ENCODE results near the gene WDR1.

Gene WDR1

GRCh38 chr4:10075158-10075863 lies 41.3 kb downstream of the WDR1 start:
- TF ChIP-seq CTCF (IDR thresholded peaks at IDR 0.05) = no peak
- Histone ChIP-seq H3K9ac (no peak overlapping the region), H3K4me1 (no peaks in the 10 kb centered on the region), H3K4me2 (ENCODE audit: low read length) (no peak overlapping the region), H3K9me3 (ENCODE audit: control insufficient read depth, low read length) (no peaks in the 10 kb centered on the region), H3K36me3 (ENCODE audit: control insufficient read depth, insufficient read depth, low read length) (no peaks in the 10 kb centered on the region), H3K4me3 (ENCODE audit: low read depth, low read length) (no peak overlapping the region), H3K27ac (no peak overlapping the region), H3K27me3 (ENCODE audit: control insufficient read depth, insufficient read depth, low read length) (no peaks in the 10 kb centered on the region), H3K79me2 (no peaks in the 10 kb centered on the region), H2AFZ (no peak overlapping the region)

DNA sequence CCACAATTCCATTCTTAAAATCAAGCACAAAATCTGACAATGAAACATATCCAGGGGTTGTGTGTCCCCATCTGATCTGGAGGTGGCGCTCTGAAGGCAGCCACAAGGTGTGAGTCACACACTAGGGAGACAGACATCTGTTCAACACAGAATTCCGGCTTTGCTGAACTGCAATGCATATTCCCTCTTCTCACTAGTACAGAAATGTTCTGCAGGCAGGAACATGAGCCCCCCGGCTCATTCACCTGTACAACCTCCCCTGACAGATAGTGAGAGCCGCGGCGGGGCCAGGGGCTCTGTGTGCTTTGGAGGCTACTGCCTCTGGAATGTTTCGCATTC lies 41.9 kb downstream of the WDR1 start:
- Histone ChIP-seq H3K27me3 (ENCODE audit: control insufficient read depth, insufficient read depth, low read length) (no peaks in the 10 kb centered on the region), H3K9me3 (ENCODE audit: control insufficient read depth, low read length) (no peaks in the 10 kb centered on the region), H3K4me3 (ENCODE audit: low read depth, low read length) (no peak overlapping the region), H3K4me2 (ENCODE audit: low read length) (no peak overlapping the region), H3K36me3 (ENCODE audit: control insufficient read depth, insufficient read depth, low read length) (no peaks in the 10 kb centered on the region), H2AFZ (no peak overlapping the region), H3K4me1 (no peaks in the 10 kb centered on the region), H3K27ac (no peak overlapping the region), H3K9ac (no peak overlapping the region), H3K79me2 (no peaks in the 10 kb centered on the region)
- TF ChIP-seq CTCF (IDR thresholded peaks at IDR 0.05) = no peak

DNA sequence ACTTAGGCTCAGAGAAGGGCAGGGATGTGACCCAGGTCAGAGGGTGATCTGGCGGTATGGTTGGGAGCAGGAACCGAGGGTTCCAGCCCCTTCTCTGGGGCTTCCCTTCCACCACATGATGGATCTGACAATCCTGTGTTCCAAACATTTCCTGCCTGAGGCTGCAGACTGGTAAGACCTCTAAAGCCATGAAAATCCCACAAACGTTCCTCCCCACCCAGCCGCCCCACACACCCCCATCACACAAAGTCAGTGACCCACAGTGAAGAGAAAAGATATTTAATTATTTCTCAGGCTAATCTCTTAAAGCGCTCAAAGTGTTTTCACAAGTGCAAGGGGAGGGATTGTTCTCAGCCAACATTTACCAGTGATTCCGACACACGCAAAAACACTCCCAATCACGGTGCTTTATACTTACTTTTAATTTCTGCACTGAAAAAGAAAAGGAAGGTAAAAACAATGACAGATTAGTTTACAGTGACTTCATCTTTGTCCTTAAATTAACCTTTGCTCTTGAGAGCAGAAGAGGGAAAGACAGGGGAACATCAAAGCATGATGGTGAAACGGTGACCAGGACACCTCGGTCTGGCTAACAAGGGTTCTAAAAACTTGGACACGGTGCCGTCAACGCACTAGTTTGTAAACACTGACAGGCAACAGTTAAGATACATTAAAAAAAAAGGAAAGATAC lies 42.4 kb downstream of the WDR1 start:
- Histone ChIP-seq H3K9ac (no peak overlapping the region), H3K79me2 (no peaks in the 10 kb centered on the region), H3K4me2 (ENCODE audit: low read length) (no peak overlapping the region), H3K4me3 (ENCODE audit: low read depth, low read length) (no peak overlapping the region), H3K4me1 (no peaks in the 10 kb centered on the region), H3K27ac (no peak overlapping the region), H3K27me3 (ENCODE audit: control insufficient read depth, insufficient read depth, low read length) (no peaks in the 10 kb centered on the region), H3K36me3 (ENCODE audit: control insufficient read depth, insufficient read depth, low read length) (no peaks in the 10 kb centered on the region), H2AFZ (no peak overlapping the region), H3K9me3 (ENCODE audit: control insufficient read depth, low read length) (no peaks in the 10 kb centered on the region)
- no peak for TF ChIP-seq CTCF (IDR thresholded peaks at IDR 0.05)

DNA sequence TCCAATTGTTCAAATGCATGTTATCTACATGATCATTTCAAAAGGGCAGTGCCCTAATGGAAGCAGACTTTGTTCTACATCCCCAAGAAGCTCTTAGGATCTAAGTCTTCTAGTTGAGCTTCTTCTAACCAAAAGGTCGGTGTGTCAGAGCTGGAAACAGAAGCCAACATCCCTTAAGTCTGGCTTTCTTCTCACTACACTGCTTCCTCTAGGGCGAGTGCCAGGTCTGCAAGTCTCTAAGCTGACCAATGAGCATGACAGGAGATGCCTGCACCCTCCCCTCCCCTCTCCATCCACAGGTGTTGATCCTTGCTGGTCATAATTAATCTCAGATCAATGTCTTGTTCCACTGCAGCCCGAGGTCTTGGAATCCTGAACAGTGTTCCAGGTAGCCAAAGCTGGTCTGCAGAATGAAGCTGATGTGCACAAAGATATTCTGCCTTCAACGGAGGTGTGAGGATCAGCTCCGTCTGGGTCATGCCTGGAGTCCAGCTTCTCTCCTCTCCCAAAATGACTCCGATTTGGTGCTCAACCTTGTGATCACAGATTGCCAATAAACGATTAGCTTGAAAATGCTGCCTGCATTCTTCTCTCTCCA lies 44.1 kb downstream of the WDR1 start:
- Histone ChIP-seq H2AFZ (no peak overlapping the region), H3K4me2 (ENCODE audit: low read length) (no peak overlapping the region), H3K79me2 (no peaks in the 10 kb centered on the region), H3K36me3 (ENCODE audit: control insufficient read depth, insufficient read depth, low read length) (no peaks in the 10 kb centered on the region), H3K4me1 (no peaks in the 10 kb centered on the region), H3K4me3 (ENCODE audit: low read depth, low read length) (no peak overlapping the region), H3K9me3 (ENCODE audit: control insufficient read depth, low read length) (no peaks in the 10 kb centered on the region), H3K27me3 (ENCODE audit: control insufficient read depth, insufficient read depth, low read length) (no peaks in the 10 kb centered on the region), H3K9ac (no peak overlapping the region), H3K27ac (no peak overlapping the region)
- TF ChIP-seq CTCF (IDR thresholded peaks at IDR 0.05) = no peak
